Skin epidermis (tissue), 12 donors: ENCODE measurements around the gene PRDM15.
A peak's percentile ranks its signal among the peaks of the same experiment; 100 is the strongest.

Source experiments
- H3K27ac ChIP-seq, 21 experiments: fragments of 200-600 bp; sonication (generic) in 11 of 21; one replicate each; pipeline ENCODE4 v1.5.0; 2020; ENCODE audit warnings: mild to moderate bottlenecking in 3 of 21, inconsistent platforms in 2 of 21, moderate library complexity in 2 of 21
- H3K4me3 ChIP-seq, 7 experiments: fragments of 200-600 bp; sonication (generic) in 2 of 7; one replicate each; pipeline ENCODE4 v1.5.0; 2020; ENCODE audit warnings: inconsistent platforms in 2 of 7, mild to moderate bottlenecking in 2 of 7, moderate library complexity in 1 of 7

Gene PRDM15

GRCh38 chr21:41759926-41760325, 119.2 kb downstream of the PRDM15 start:
- no peak overlapping the region for H3K27ac ChIP-seq
- H3K4me3 ChIP-seq, result no peak overlapping the region

DNA sequence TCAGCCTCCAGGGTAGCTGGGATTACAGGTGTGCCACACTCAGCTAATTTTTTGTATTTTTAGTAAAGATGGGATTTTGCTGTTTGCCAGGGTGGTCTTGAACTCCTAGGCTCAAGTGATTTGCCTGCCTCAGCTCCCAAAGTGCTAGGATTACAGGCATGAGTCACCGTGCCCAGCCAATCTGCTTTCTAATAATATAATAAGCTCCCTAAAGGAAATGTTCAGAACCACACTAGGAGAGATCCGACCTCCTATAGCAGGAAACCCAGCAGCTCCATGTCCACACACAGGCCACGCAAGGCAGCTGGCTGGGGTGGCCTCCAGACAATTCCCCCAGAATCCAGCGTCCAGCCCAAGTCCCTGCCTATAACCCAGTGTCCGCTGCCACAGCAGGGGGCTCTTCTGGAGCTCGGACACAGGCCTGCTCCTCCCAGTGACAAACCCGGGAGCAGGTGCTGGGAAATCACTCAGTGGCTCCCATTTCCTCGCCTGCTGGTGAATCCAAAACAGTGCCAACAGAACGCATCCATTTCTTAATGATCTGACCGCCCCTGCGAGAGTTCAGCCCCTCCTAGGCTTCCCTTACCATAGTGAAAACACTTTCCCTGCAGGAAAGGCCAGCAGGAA, 119.8 kb downstream of the PRDM15 start:
- Histone ChIP-seq H3K4me3 (no peak overlapping the region), H3K27ac (no peak overlapping the region)

GRCh38 chr21:41758550-41758949, 120.6 kb downstream of the PRDM15 start:
- Histone ChIP-seq H3K4me3 (no peak overlapping the region), H3K27ac (no peak overlapping the region)

DNA sequence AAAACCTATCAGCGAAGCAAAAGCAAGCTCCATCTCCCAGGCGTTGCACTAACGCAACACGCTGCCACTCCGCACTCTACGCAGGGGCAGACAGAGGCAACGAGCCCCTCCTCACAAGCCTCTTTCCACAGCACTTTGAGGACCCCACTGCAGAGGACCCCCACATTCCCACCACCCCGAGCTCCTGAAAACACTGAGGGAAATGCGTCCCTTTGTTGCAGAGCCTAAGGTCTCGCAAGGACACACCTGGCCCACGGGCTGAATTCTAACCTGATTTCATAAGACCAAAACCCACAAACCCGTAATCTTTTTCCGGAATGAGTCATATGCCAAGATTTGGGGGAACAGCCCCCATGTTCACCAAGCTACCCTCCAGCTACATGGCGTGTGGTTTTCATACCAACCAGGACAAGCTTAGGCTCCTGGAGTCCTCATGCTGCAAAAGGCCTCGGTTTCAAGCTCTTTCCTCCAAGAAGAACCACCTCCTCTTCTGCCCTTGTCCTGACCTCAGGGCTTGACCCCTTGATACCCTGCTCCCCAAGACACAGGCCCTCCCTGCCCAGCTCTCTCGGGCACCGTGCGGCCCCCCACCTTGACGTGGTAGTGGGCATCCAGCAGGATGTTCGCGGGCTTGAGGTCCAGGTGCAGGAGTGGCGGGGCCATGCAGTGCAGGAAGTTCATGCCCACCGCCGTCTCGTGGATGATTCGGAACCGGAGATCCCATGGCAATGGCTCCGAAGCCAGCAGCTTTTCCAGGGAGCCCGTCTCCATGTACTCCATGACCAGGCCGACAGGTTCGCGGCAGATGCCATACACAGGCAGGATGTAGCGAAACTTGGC, 123.0 kb downstream of the PRDM15 start:
- H3K27ac ChIP-seq, result no peak overlapping the region

GRCh38 chr21:41755258-41755933, 123.7 kb downstream of the PRDM15 start:
- Histone ChIP-seq H3K27ac (no peak overlapping the region), H3K4me3 (no peak overlapping the region)

More for the DNA sequence above, 123.0 kb downstream of the PRDM15 start:
- H3K4me3 ChIP-seq, result no peak overlapping the region

GRCh38 chr21:41754479-41754891, 124.7 kb downstream of the PRDM15 start:
- H3K27ac ChIP-seq, result no peak overlapping the region
- no peak overlapping the region for H3K4me3 ChIP-seq

GRCh38 chr21:41753006-41753898, 125.9 kb downstream of the PRDM15 start:
- Histone ChIP-seq H3K4me3 (no peak overlapping the region), H3K27ac (peak overlapping the region in 1 of 21 experiments; percentile 50)

- H3K27ac ChIP-seq, result peak overlapping the region in 15 of 21 experiments; percentile 43 to 84 (median 74)
- no peak overlapping the region for H3K4me3 ChIP-seq
Measured at GRCh38 chr21:41752231-41752681, 126.9 kb downstream of the PRDM15 start.

DNA sequence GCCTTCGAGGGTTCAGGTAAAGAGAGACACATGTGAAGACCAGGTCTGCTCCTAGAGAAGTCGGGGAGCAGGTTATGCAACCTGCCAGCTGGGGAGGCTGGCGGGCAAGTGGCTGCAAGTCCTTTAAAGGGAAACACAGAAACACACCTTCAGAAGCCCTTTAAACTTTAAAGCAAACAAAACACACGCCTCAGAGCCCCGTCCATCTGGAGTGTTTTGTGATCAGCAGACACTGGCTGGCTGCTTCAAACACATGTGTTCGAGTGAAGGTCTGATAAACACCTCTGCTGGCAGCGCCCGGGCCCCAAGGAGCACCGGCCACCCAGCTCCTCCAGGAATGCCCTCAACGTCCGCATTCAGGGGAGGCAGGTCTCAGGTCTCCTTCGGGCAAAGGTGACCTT, 127.5 kb downstream of the PRDM15 start:
- peak overlapping the region in 17 of 21 experiments; percentile 18 to 84 (median 74) for H3K27ac ChIP-seq
- H3K4me3 ChIP-seq, result no peak overlapping the region

- peak overlapping the region in 3 of 21 experiments; percentile 71 to 82 (median 74) for H3K27ac ChIP-seq
Measured at GRCh38 chr21:41750532-41751151, 128.5 kb downstream of the PRDM15 start.

DNA sequence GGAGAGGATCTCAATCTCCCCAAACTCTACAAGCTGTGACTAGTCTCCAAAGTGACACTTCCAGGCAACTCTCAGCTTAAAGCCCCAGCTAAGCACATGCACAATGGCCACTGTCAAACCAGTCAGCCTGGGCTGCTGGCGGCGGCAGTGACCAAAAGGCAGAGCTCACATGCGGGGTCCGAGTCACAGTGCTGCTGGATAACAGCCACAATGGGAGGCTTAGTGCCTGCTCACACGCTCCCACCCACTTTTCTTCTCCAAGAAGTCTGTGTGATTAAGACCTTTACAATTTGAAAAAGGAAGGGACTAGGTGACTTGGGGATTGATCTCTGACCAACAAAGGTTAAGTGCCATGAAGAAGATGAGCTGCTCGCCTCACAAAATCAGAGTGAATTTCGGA, 129.1 kb downstream of the PRDM15 start:
- Histone ChIP-seq H3K27ac (peak overlapping the region in 1 of 21 experiments; percentile 37), H3K4me3 (no peak overlapping the region)

More at GRCh38 chr21:41750532-41751151, 128.5 kb downstream of the PRDM15 start:
- H3K4me3 ChIP-seq, result no peak overlapping the region

DNA sequence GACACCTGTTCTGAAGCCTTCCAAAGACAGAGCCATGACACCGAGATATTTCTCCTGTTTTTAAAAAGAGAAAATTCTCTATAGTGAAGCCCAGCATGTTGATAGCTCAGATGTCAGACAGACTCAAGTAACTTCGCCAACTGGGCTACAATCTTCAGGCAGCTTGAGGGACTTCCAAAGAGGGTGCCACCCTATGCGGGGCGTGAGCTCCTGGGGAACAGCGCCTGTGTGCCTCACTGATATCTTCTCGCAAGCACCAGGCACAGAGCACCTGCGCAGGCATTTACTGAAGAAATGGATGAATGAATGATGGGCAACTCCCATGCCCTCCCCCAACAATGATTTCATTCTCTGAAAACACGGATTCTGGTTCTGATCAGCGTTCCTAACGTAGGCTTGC, 129.9 kb downstream of the PRDM15 start:
- Histone ChIP-seq H3K4me3 (no peak overlapping the region), H3K27ac (no peak overlapping the region)
